GM12878 (cell line): ENCODE data around the gene LIMD2. TPM values are rescaled to one million over a fixed set of nuclear protein-coding genes. Genes with fewer than 3 reads are reported as not detected.

Experiments used
- ATF7 ChIP-seq: fragments of 450-650 bp; IDR thresholded peaks from 2 replicates; pipeline ENCODE4 v1.6.1; 2016; ENCODE audit warnings: low read depth, mild to moderate bottlenecking
- BMI1 ChIP-seq: fragments of 450-650 bp; IDR thresholded peaks from 2 replicates; pipeline ENCODE4 v1.6.1; 2016; ENCODE audit warnings: mild to moderate bottlenecking, moderate library complexity, borderline replicate concordance
- BRCA1 ChIP-seq: IDR thresholded peaks from 2 replicates; pipeline ENCODE4 v1.6.1; 2011; ENCODE audit warnings: low read depth, low read length, improper control_type of control experiment
- CBFB ChIP-seq: IDR thresholded peaks from 2 replicates; pipeline ENCODE4 v1.6.1; 2016; ENCODE audit warnings: antibody characterized with exemption, low read depth
- CBX3 ChIP-seq: fragments of 200-600 bp; sonication (generic); IDR thresholded peaks from 2 replicates; pipeline ENCODE4 v1.6.1; 2016; ENCODE audit warnings: low read depth, borderline replicate concordance
- CHD1 ChIP-seq: IDR thresholded peaks from 2 replicates; pipeline ENCODE4 v1.6.1; 2012; ENCODE audit warnings: low read depth, low read length, improper control_type of control experiment
- CHD2 ChIP-seq: IDR thresholded peaks from 2 replicates; pipeline ENCODE4 v1.6.1; 2011; ENCODE audit warnings: low read depth, low read length, improper control_type of control experiment, borderline replicate concordance
- CTCF ChIP-seq, 3 experiments: IDR thresholded peaks in 2 of 3; conservative IDR thresholded peaks in 1 of 3; 2 replicates each; pipeline ENCODE4 v1.5.1; 2011; ENCODE audit warnings: low read depth in 3 of 3, low read length in 3 of 3, mild to moderate bottlenecking in 3 of 3, control low read depth in 2 of 3, moderate library complexity in 2 of 3, inconsistent platforms in 1 of 3, mixed read lengths in 1 of 3; ENCODE audit not compliant: control insufficient read depth in 2 of 3, insufficient read depth in 1 of 3; ENCODE audit errors: extremely low read depth in 1 of 3
- ELK1 ChIP-seq: IDR thresholded peaks from 2 replicates; pipeline ENCODE4 v1.6.1; 2012; ENCODE audit warnings: low read depth, low read length, improper control_type of control experiment
- EZH2 ChIP-seq: IDR thresholded peaks from 2 replicates; pipeline ENCODE4 v1.6.1; 2012; ENCODE audit warnings: low read depth, mild to moderate bottlenecking, control low read depth, inconsistent platforms, low read length, borderline replicate concordance; ENCODE audit not compliant: control insufficient read depth
- FOXM1 ChIP-seq: IDR thresholded peaks from 2 replicates; pipeline ENCODE4 v1.6.1; 2012; ENCODE audit warnings: low read depth, mild to moderate bottlenecking, inconsistent platforms, low read length, moderate library complexity
- HCFC1 ChIP-seq: fragments of 150-350 bp; IDR thresholded peaks from 2 replicates; pipeline ENCODE4 v1.6.1; 2014; ENCODE audit warnings: low read length
- IKZF1 ChIP-seq: fragments of 450-650 bp; conservative IDR thresholded peaks from 2 replicates; pipeline ENCODE4 v1.6.1; 2017; ENCODE audit warnings: antibody characterized with exemption, mild to moderate bottlenecking
- LARP7 ChIP-seq: fragments of 450-650 bp; IDR thresholded peaks from 2 replicates; pipeline ENCODE4 v1.6.1; 2017; ENCODE audit warnings: mild to moderate bottlenecking
- NKRF ChIP-seq: fragments of 450-650 bp; conservative IDR thresholded peaks from 2 replicates; pipeline ENCODE4 v1.6.1; 2017; ENCODE audit warnings: mild to moderate bottlenecking, moderate library complexity
- NR2C1 ChIP-seq: fragments of 450-650 bp; IDR thresholded peaks from 2 replicates; pipeline ENCODE4 v1.6.1; 2017; ENCODE audit warnings: antibody characterized with exemption, mild to moderate bottlenecking, moderate library complexity
- NRF1 ChIP-seq: conservative IDR thresholded peaks from 2 replicates; pipeline ENCODE4 v1.6.1; 2011; ENCODE audit warnings: mild to moderate bottlenecking, low read depth, low read length, improper control_type of control experiment
- POU2F2 ChIP-seq: IDR thresholded peaks from 3 replicates; pipeline ENCODE4 v1.6.1; 2011; ENCODE audit warnings: low read depth, mild to moderate bottlenecking, low read length, borderline replicate concordance
- RFX5 ChIP-seq: IDR thresholded peaks from 2 replicates; pipeline ENCODE4 v1.6.1; 2011; ENCODE audit warnings: low read depth, low read length, improper control_type of control experiment
- SREBF2 ChIP-seq: IDR thresholded peaks from 2 replicates; pipeline ENCODE4 v1.6.1; 2012; ENCODE audit warnings: mild to moderate bottlenecking, low read length
- ZBED1 ChIP-seq: IDR thresholded peaks from 2 replicates; pipeline ENCODE4 v1.6.1; 2016; ENCODE audit warnings: borderline replicate concordance
- ZBTB33 ChIP-seq: fragments of 450-650 bp; IDR thresholded peaks from 2 replicates; pipeline ENCODE4 v1.6.1; 2017; ENCODE audit warnings: mild to moderate bottlenecking
- ZNF622 ChIP-seq: fragments of 450-650 bp; IDR thresholded peaks from 2 replicates; pipeline ENCODE4 v1.6.1; 2017; ENCODE audit warnings: mild to moderate bottlenecking, inconsistent platforms
- ZZZ3 ChIP-seq: IDR thresholded peaks from 2 replicates; pipeline ENCODE4 v1.6.1; 2011; ENCODE audit warnings: low read depth; ENCODE audit not compliant: control insufficient read depth, insufficient read length
- polyA plus RNA-seq, 11 experiments: library from polyadenylated mRNA; depleted of rRNA in 4 of 11; unstranded in 6 of 11; stranded (reverse) in 5 of 11; fragments of >200 nt; fragmentation: Nextera tagmentation in 4 of 11; fragmentation: Illumina TruSeq in 1 of 11; extraction: Ambion mirVana in 4 of 11; extraction: Trizol in 1 of 11; gene quantifications; 1 replicate in 1 of 11; 2 replicates in 10 of 11; pipeline versions ENCODE4 v1.2.1 to v1.2.3, GENCODE V29; 2011 to 2016; ENCODE audit warnings: inconsistent platforms in 2 of 11, missing spikeins in 2 of 11, low read depth in 1 of 11
- total RNA-seq, 4 experiments: library from RNA; depleted of rRNA in 3 of 4; stranded (reverse); fragments of >200 nt in 3 of 4; fragmentation: Illumina TruSeq in 1 of 4; extraction: Trizol in 1 of 4; gene quantifications; 2 replicates each; pipeline versions ENCODE4 v1.2.1 to v1.2.3, GENCODE V29; 2013 to 2021

Gene LIMD2
- total and polyA plus RNA-seq, 10 of the 15 experiments (the other 5 are each of a cell fraction or from before 2014, with no cell fraction given), result 1.1 to 339 (median 181) TPM

- TF ChIP-seq NR2C1 (no peak), IKZF1 (no peak), BRCA1 (no peak), ZBTB33 (no peak), ELK1 (no peak), LARP7 (peak; percentile 63), NRF1 (no peak), ZZZ3 (no peak), CHD1 (no peak), NKRF (0 out of 2 replicates have a peak, but pooled peaks have one; percentile 10), BMI1 (no peak), POU2F2 (no peak), EZH2 (no peak), ATF7 (no peak), CHD2 (peak; percentile 0; the same call in 1 of the 2 replicates), CTCF (IDR thresholded peaks at IDR 0.05 in 2 of 3, conservative IDR thresholded peaks at IDR 0.05 in 1 of 3; ENCODE audit: control insufficient read depth in 2 of 3, extremely low read depth in 1 of 3, insufficient read depth in 1 of 3, low read depth in 3 of 3, low read length in 3 of 3) (no peak), RFX5 (no peak), CBFB (no peak), FOXM1 (no peak), CBX3 (no peak), ZBED1 (no peak), ZNF622 (no peak), SREBF2 (no peak), HCFC1 (no peak)
- TF ChIP-seq, all 136 proteins: peak for 7
Measured at GRCh38 chr17:63701456-63701820, 1.5 kb upstream of the LIMD2 start (continued).
